C4-2B (cell line): ENCODE results near the gene PGS1.

Source experiments
- CTCF ChIP-seq: fragments of 450-650 bp; conservative IDR thresholded peaks from 2 replicates; pipeline ENCODE4 v1.5.1; 2017; ENCODE audit warnings: mild to moderate bottlenecking
- ZFX ChIP-seq: fragments of 450-650 bp; IDR thresholded peaks from 2 replicates; pipeline ENCODE4 v1.6.1; 2017

- TF ChIP-seq CTCF (no peak), ZFX (no peak)
Measured at GRCh38 chr17:78423961-78424675, 45.7 kb downstream of the PGS1 start.
